ENCODE measurements around the gene TRA2A.

The TRA2A gene

DNA sequence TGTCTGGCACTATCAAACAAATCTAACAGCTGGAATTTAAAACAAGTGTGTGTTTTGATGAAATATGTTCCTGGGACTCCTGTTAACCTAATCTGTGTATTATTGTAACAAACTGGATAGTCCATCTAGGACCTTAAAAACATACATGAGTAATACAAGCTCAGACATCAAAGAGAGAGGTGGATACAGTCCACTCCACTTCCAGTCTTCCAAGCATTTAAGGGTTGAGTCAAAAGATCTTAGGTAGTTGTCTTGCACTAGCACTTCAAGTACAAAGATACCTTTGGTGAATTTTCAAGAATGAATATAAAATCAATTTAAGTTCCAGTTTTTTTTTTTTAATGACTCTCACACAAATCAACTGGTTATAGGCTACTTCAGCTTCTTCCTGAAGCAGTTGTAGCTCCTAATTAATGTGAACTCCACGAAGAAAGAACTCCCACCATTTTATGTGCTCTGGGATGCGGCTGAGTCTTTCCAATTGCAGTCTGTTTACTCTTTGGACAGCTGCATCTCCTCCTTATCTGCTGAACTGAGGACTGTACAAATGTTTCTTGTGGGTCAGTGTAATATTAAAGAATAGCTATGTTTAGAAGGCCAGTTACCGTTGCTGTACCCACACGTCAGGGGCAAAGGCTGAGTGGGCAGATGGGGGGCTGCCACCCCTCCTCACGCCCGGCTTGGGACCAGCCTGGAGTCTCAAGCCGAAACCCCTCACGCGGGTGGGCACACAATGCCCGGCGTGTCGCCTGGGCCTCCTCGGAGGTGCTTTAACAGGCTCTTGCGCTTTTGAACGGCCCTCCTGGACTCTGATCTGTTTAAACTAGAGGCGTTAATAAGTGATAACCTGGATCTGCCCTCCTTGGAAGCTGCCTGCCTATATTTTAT, 58.6 kb downstream of the TRA2A start:
- no peak overlapping the region for H3K4me3 ChIP-seq (ENCODE audit: low read length, poor library complexity, severe bottlenecking)
- no peaks in the 10 kb centered on the region for H4K20me1 ChIP-seq (ENCODE audit: insufficient read depth, low read length, poor library complexity, severe bottlenecking)
- no peak for TF ChIP-seq EZH2phosphoT487 (IDR thresholded peaks at IDR 0.05; ENCODE audit: borderline replicate concordance)
- TF ChIP-seq, protein P1, sequence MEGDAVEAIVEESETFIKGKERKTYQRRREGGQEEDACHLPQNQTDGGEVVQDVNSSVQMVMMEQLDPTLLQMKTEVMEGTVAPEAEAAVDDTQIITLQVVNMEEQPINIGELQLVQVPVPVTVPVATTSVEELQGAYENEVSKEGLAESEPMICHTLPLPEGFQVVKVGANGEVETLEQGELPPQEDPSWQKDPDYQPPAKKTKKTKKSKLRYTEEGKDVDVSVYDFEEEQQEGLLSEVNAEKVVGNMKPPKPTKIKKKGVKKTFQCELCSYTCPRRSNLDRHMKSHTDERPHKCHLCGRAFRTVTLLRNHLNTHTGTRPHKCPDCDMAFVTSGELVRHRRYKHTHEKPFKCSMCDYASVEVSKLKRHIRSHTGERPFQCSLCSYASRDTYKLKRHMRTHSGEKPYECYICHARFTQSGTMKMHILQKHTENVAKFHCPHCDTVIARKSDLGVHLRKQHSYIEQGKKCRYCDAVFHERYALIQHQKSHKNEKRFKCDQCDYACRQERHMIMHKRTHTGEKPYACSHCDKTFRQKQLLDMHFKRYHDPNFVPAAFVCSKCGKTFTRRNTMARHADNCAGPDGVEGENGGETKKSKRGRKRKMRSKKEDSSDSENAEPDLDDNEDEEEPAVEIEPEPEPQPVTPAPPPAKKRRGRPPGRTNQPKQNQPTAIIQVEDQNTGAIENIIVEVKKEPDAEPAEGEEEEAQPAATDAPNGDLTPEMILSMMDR (conservative IDR thresholded peaks at IDR 0.05; ENCODE audit: low read length), result no peak
- H3K36me3 ChIP-seq (ENCODE audit: insufficient read depth, low read length), result no peaks in the 10 kb centered on the region
- H3F3A ChIP-seq (ENCODE audit: low read depth), result no peaks in the 10 kb centered on the region
- H3K9me2 ChIP-seq (replicated peaks; ENCODE audit: low read depth, low read length), result no peaks in the 10 kb centered on the region
- no peak overlapping the region for H2AFZ ChIP-seq (ENCODE audit: low read length)
- no peaks in the 10 kb centered on the region for H3K9me3 ChIP-seq (ENCODE audit: insufficient read depth, low read depth, low read length)
- no peaks in the 10 kb centered on the region for H3K4me1 ChIP-seq (ENCODE audit: insufficient read depth, low read length, poor library complexity, severe bottlenecking)
- no peak overlapping the region for H3K4me2 ChIP-seq (ENCODE audit: low read depth, low read length, poor library complexity, severe bottlenecking)
- H3K79me2 ChIP-seq (ENCODE audit: insufficient read depth, low read length), result no peaks in the 10 kb centered on the region
- no peak overlapping the region for H3K9ac ChIP-seq (ENCODE audit: low read depth, low read length, poor library complexity, severe bottlenecking)
- H3K27me3 ChIP-seq (ENCODE audit: insufficient read depth, low read length, poor library complexity, severe bottlenecking), result peaks cover 14% of the 10 kb centered on the region

DNA sequence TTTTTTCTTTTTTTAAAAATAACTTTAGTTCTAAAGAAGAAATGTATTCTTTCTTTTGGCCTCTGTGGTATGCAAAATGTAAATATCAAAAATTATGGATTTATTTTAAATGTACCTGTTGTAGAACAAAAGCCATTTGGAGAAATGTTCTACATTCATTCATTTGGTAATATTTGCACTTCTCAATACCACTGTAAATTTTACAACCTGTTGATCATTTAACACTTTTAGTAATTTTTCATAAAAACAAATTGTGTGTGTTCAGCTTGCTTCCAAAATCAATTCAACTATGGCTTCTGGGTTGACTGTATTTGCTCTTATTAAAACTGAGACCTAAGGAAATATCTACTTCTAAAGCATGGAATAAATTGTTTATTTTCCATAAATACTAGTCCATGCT, 59.2 kb downstream of the TRA2A start:
- Histone ChIP-seq H4K20me1 (ENCODE audit: insufficient read depth, low read length, poor library complexity, severe bottlenecking) (no peaks in the 10 kb centered on the region), H3K79me2 (ENCODE audit: insufficient read depth, low read length) (no peaks in the 10 kb centered on the region), H3K36me3 (ENCODE audit: insufficient read depth, low read length) (no peaks in the 10 kb centered on the region), H3K4me1 (ENCODE audit: insufficient read depth, low read length, poor library complexity, severe bottlenecking) (no peaks in the 10 kb centered on the region), H3K27me3 (ENCODE audit: insufficient read depth, low read length, poor library complexity, severe bottlenecking) (peaks cover 14% of the 10 kb centered on the region), H3F3A (ENCODE audit: low read depth) (no peaks in the 10 kb centered on the region), H3K9me2 (replicated peaks; ENCODE audit: low read depth, low read length) (no peaks in the 10 kb centered on the region), H3K9ac (ENCODE audit: low read depth, low read length, poor library complexity, severe bottlenecking) (no peak overlapping the region), H3K4me3 (ENCODE audit: low read length, poor library complexity, severe bottlenecking) (no peak overlapping the region), H3K4me2 (ENCODE audit: low read depth, low read length, poor library complexity, severe bottlenecking) (no peak overlapping the region), H2AFZ (ENCODE audit: low read length) (no peak overlapping the region), H3K9me3 (ENCODE audit: insufficient read depth, low read depth, low read length) (no peaks in the 10 kb centered on the region)
- TF ChIP-seq, protein P1 (conservative IDR thresholded peaks at IDR 0.05; ENCODE audit: low read length), result no peak
- no peak for TF ChIP-seq EZH2phosphoT487 (IDR thresholded peaks at IDR 0.05; ENCODE audit: borderline replicate concordance)

DNA sequence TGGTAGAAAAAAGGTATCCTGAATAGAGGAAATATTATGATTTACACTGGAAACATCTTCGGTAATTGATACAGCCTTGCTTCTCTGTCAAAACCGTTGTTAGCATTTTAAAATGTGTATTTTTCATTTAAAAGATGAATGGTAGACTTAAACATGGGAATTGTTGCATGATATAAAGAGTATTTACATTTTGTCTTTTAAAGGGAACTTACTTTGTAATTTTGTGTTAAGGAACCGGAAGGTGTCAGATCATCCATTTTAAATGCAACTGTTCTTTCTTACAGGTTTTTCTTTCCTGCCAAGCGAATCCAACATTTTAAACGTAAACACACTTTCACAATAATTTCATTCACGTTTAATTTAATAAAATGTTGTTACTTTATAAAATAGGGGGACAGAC, 59.7 kb downstream of the TRA2A start:
- Histone ChIP-seq H3K4me1 (ENCODE audit: insufficient read depth, low read length, poor library complexity, severe bottlenecking) (no peaks in the 10 kb centered on the region), H3K79me2 (ENCODE audit: insufficient read depth, low read length) (no peaks in the 10 kb centered on the region), H3K4me3 (ENCODE audit: low read length, poor library complexity, severe bottlenecking) (no peak overlapping the region), H3K36me3 (ENCODE audit: insufficient read depth, low read length) (no peaks in the 10 kb centered on the region), H4K20me1 (ENCODE audit: insufficient read depth, low read length, poor library complexity, severe bottlenecking) (no peaks in the 10 kb centered on the region), H3K9me2 (replicated peaks; ENCODE audit: low read depth, low read length) (no peaks in the 10 kb centered on the region), H3K9me3 (ENCODE audit: insufficient read depth, low read depth, low read length) (no peaks in the 10 kb centered on the region), H3F3A (ENCODE audit: low read depth) (no peaks in the 10 kb centered on the region), H3K4me2 (ENCODE audit: low read depth, low read length, poor library complexity, severe bottlenecking) (no peak overlapping the region), H3K9ac (ENCODE audit: low read depth, low read length, poor library complexity, severe bottlenecking) (no peak overlapping the region), H3K27me3 (ENCODE audit: insufficient read depth, low read length, poor library complexity, severe bottlenecking) (peaks cover 14% of the 10 kb centered on the region), H2AFZ (ENCODE audit: low read length) (no peak overlapping the region)
- TF ChIP-seq, protein P1 (conservative IDR thresholded peaks at IDR 0.05; ENCODE audit: low read length), result no peak
- TF ChIP-seq EZH2phosphoT487 (IDR thresholded peaks at IDR 0.05; ENCODE audit: borderline replicate concordance), result no peak
